GM18520 (cell line): Measurements from ENCODE around the gene MED27.

ENCODE experiments used
- ATAC-seq: cut with Tn5 transposase; IDR thresholded peaks from one replicate; pipeline ENCODE4 v1.9.1; 2021; ENCODE audit not compliant: unreplicated experiment

The MED27 gene

GRCh38 chr9:131886826-131887225, 192.8 kb downstream of the MED27 start:
- ATAC-seq = no peak

GRCh38 chr9:131885144-131885609, 194.5 kb downstream of the MED27 start:
- ATAC-seq = no peak

GRCh38 chr9:131884222-131884621, 195.4 kb downstream of the MED27 start:
- ATAC-seq = no peak

- no peak for ATAC-seq
Observed at GRCh38 chr9:131880833-131881583, 198.7 kb downstream of the MED27 start.

GRCh38 chr9:131879911-131880290, 199.8 kb downstream of the MED27 start:
- no peak for ATAC-seq

- no peak for ATAC-seq
Observed at GRCh38 chr9:131879181-131879910, 200.3 kb downstream of the MED27 start.

- no peak for ATAC-seq
Observed at GRCh38 chr9:131876486-131876885, 203.2 kb downstream of the MED27 start.

- ATAC-seq = no peak
Observed at GRCh38 chr9:131875828-131876485, 203.7 kb downstream of the MED27 start.

GRCh38 chr9:131874916-131875670, 204.6 kb downstream of the MED27 start:
- no peak for ATAC-seq

- ATAC-seq = no peak
Observed at GRCh38 chr9:131874447-131874846, 205.2 kb downstream of the MED27 start.

- ATAC-seq = no peak
Observed at GRCh38 chr9:131873891-131874440, 205.7 kb downstream of the MED27 start.

GRCh38 chr9:131873335-131873734, 206.3 kb downstream of the MED27 start:
- no peak for ATAC-seq

- ATAC-seq = no peak
Observed at GRCh38 chr9:131872702-131873101, 207.0 kb downstream of the MED27 start.

GRCh38 chr9:131872006-131872405, 207.7 kb downstream of the MED27 start:
- ATAC-seq = no peak

- no peak for ATAC-seq
Observed at GRCh38 chr9:131870156-131870555, 209.5 kb downstream of the MED27 start.

- ATAC-seq = no peak
Observed at GRCh38 chr9:131869348-131869747, 210.3 kb downstream of the MED27 start.

- no peak for ATAC-seq
Observed at GRCh38 chr9:131868766-131869165, 210.9 kb downstream of the MED27 start.

GRCh38 chr9:131867611-131868192, 212.0 kb downstream of the MED27 start:
- no peak for ATAC-seq

- no peak for ATAC-seq
Observed at GRCh38 chr9:131865446-131866195, 214.0 kb downstream of the MED27 start.

GRCh38 chr9:131864531-131864930, 215.1 kb downstream of the MED27 start:
- no peak for ATAC-seq
